Colonic mucosa (tissue), 4 donors: ENCODE data around the gene ZNF710. TPM values are rescaled to one million over a fixed set of nuclear protein-coding genes. Genes with fewer than 3 reads are reported as not detected.

ENCODE experiments used
- DNase-seq: peaks from one replicate; pipeline ENCODE4 v3.0.0-alpha.2; 2020
- H3K27ac ChIP-seq: fragments of 200-600 bp; one replicate; pipeline ENCODE4 v1.8.0; 2021
- H3K27me3 ChIP-seq: fragments of 200-600 bp; one replicate; pipeline ENCODE4 v1.8.0; 2021
- H3K36me3 ChIP-seq: fragments of 200-600 bp; one replicate; pipeline ENCODE4 v1.8.0; 2021
- H3K4me1 ChIP-seq: fragments of 200-600 bp; one replicate; pipeline ENCODE4 v1.8.0; 2021; ENCODE audit warnings: mild to moderate bottlenecking
- H3K4me3 ChIP-seq: fragments of 200-600 bp; one replicate; pipeline ENCODE4 v1.8.0; 2021
- H3K9ac ChIP-seq, 2 donors: one replicate each; pipeline ENCODE4 v1.7.0; 2013; ENCODE audit warnings: control low read depth in 2 of 2, low read depth in 2 of 2, low read length in 2 of 2
- H3K9me3 ChIP-seq: fragments of 200-600 bp; one replicate; pipeline ENCODE4 v1.8.0; 2021
- CTCF ChIP-seq: fragments of 200-600 bp; IDR thresholded peaks from one replicate; pipeline ENCODE4 v1.8.0; 2022; ENCODE audit warnings: antibody characterized with exemption, mild to moderate bottlenecking
- intact Hi-C: fragments of 100-400 bp; cut with DNase I; formaldehyde crosslinking; loops from one replicate; pipeline ENCODE4 v1.14.1; 2022
- total RNA-seq, 2 donors: library from RNA; stranded (reverse); fragmentation: NEBNext Ultra II Directional in 1 of 2; extraction: Animal tissue kit (Norgen Biotek cat#: 25700) in 1 of 2; gene quantifications; one replicate each; pipeline ENCODE4 v1.2.1, GENCODE V29; 2021
- donor health status: healthy.
- donor health status: DM: no; HTN: no; CAD: no.
- donor health status: DM: no; HTN: no; CAD: no.

The ZNF710 gene
- total RNA-seq, 2 donors from 2014 or later, result 35.0 to 43.7 TPM

DNA sequence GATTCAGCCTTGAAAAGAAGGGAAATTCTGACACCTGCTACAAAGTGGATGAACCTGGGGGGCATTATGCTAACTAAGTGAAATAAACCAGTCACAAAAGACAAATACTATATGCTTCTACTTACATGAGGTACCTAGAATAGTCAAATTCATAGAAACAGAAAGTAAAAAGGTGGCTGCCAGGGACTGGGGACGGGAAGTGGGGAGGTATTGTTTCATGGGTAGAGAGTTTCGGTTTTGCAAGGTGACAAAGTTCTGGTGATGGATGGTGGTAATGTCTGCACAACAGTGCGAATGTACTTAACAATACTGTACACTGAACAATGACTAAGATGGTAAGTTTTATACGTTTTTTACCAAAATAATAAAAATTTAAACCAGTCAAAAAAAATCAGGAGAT lies 96.4 kb downstream of the ZNF710 start:
- Histone ChIP-seq H3K36me3 (no peaks in the 10 kb centered on the region), H3K4me1 (no peaks in the 10 kb centered on the region), H3K27me3 (no peaks in the 10 kb centered on the region), H3K9me3 (no peaks in the 10 kb centered on the region), H3K9ac (no peak overlapping the region), H3K4me3 (no peak overlapping the region), H3K27ac (peak overlapping the region; percentile 42)
- no peak for TF ChIP-seq CTCF
- intact Hi-C loops, result no loop called here
- DNase-seq, result no peak

- H3K27ac ChIP-seq, result peak overlapping the region; percentile 42
- H3K36me3 ChIP-seq, result no peaks in the 10 kb centered on the region
- no peaks in the 10 kb centered on the region for H3K4me1 ChIP-seq
- no peaks in the 10 kb centered on the region for H3K9me3 ChIP-seq
- H3K4me3 ChIP-seq, result no peak overlapping the region
- TF ChIP-seq CTCF, result no peak
- H3K27me3 ChIP-seq, result no peaks in the 10 kb centered on the region
- H3K9ac ChIP-seq, result peak overlapping the region; percentile 7 to 41
- DNase-seq, result no peak
- intact Hi-C loops, result no loop called here
These were observed 98.1 kb downstream of the ZNF710 start for GRCh38 chr15:90099072-90099867.

- Histone ChIP-seq H3K9ac (peak overlapping the region; percentile 37 to 96), H3K9me3 (no peaks in the 10 kb centered on the region), H3K4me3 (no peak overlapping the region), H3K36me3 (no peaks in the 10 kb centered on the region), H3K27me3 (no peaks in the 10 kb centered on the region), H3K27ac (peak overlapping the region; percentile 91), H3K4me1 (no peaks in the 10 kb centered on the region)
- no peak for TF ChIP-seq CTCF
- peak; percentile 62 for DNase-seq
- intact Hi-C loops, result no loop called here
These were observed 99.0 kb downstream of the ZNF710 start for GRCh38 chr15:90099868-90100831.

DNA sequence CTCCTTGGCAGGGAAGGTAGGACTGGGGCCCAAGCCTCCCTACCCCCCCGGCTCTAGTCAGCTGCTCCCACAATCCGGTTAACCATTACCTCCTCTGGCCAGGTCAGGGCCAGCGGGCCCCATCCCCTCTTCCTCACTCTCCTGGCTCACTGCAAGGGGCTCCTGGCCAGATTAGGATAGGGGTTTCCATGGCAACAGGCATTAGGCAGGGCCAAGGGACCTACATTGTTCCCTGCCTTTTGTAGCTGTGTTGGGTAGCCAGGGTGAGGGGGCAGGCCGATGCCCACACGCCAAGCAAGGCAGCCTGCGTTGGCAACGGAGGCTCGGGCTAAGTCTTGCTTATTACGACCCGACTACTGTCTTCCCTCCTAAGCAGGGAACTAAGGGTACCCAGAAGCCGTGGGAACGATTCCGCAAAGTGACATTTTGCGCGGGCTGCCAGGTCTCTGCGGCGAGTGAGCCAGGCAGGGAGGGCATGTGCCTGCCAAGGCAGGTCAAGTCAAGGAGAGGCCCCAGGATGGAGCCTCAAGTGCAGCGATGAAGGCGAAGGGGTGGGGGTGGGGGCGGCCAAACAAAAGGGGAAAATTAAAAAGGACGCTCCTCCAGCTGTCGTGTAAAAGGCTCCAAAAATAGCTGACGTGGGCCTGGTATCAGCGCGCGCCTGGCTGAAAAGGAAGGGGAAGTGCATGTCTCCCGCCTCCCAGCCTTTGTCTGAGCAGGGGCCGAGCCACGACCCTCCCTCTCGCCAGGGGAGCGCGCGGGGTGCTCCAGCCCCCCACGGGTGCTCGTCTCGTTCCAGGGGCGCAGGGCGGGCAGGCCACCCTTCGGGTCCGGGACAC lies 100.2 kb downstream of the ZNF710 start:
- Histone ChIP-seq H3K27me3 (no peaks in the 10 kb centered on the region), H3K27ac (peak overlapping the region; percentile 91), H3K9me3 (no peaks in the 10 kb centered on the region), H3K36me3 (no peaks in the 10 kb centered on the region), H3K4me3 (peak overlapping the region; percentile 95), H3K9ac (peak overlapping the region; percentile 96), H3K4me1 (no peaks in the 10 kb centered on the region)
- intact Hi-C loops, result no loop called here
- no peak for TF ChIP-seq CTCF
- peak; percentile 58 for DNase-seq
